Activated T-helper 2 cell treated with anti-CD3 and anti-CD28 coated beads, Interferon-gamma antibody, Interleukin-2, Interleukin-4, amounts not matched to agents 10 μg/mL and 5 μg/mL and 100 μg/mL, durations not matched to agents 14 hours and 24 hours and 36 hours (primary cell): ENCODE results near the gene ANKS1B. TPM values are rescaled to one million over a fixed set of nuclear protein-coding genes. Genes with fewer than 3 reads are reported as not detected.

Experiments used
- DNase-seq: peaks from one replicate; pipeline ENCODE4 v3.0.0; 2021; ENCODE audit warnings: low spot score
- H3K27ac Mint-ChIP-seq: one replicate; pipeline ENCODE4 v1.8.0; 2021; ENCODE audit warnings: mixed read lengths
- H3K27me3 Mint-ChIP-seq: one replicate; pipeline ENCODE4 v1.8.0; 2021; ENCODE audit warnings: low read depth, mixed read lengths
- H3K36me3 Mint-ChIP-seq: one replicate; pipeline ENCODE4 v1.8.0; 2021; ENCODE audit warnings: low read depth, mixed read lengths
- H3K4me1 Mint-ChIP-seq: one replicate; pipeline ENCODE4 v1.8.0; 2021; ENCODE audit warnings: low read depth, mixed read lengths
- H3K4me3 Mint-ChIP-seq: one replicate; pipeline ENCODE4 v1.8.0; 2021; ENCODE audit warnings: low read depth, mild to moderate bottlenecking, moderate library complexity, mixed read lengths
- H3K9me3 Mint-ChIP-seq: one replicate; pipeline ENCODE4 v1.8.0; 2021; ENCODE audit warnings: mixed read lengths
- intact Hi-C: fragments of 100-400 bp; cut with micrococcal nuclease; formaldehyde crosslinking; loops from one replicate; pipeline ENCODE4 v1.15.1; 2023
- total RNA-seq: library from RNA; stranded (reverse); gene quantifications from 2 replicates; pipeline ENCODE4 v1.2.3, GENCODE V29; 2022

ANKS1B gene
- total RNA-seq, 1 donor from 2014 or later = 1.0 TPM

- no peak overlapping the region for H3K27ac Mint-ChIP-seq
Observed at GRCh38 chr12:98870504-98870903, 1114.2 kb downstream of the ANKS1B start.

GRCh38 chr12:98869886-98870503 lies 1114.7 kb downstream of the ANKS1B start:
- Mint-ChIP-seq H3K9me3 (no peaks in the 10 kb centered on the region), H3K27ac (no peak overlapping the region), H3K36me3 (no peaks in the 10 kb centered on the region), H3K27me3 (peaks cover 5% of the 10 kb centered on the region), H3K4me3 (no peak overlapping the region), H3K4me1 (peaks cover 9% of the 10 kb centered on the region)
- intact Hi-C loops = loop anchor here (10.0 kb wide), 1 partner anchor 545 kb away; no protein-coding TSS in a partner anchor
- no peak for DNase-seq

More at GRCh38 chr12:98870504-98870903, 1114.2 kb downstream of the ANKS1B start:
- H3K4me1 Mint-ChIP-seq = peaks cover 9% of the 10 kb centered on the region
- peaks cover 5% of the 10 kb centered on the region for H3K27me3 Mint-ChIP-seq
- H3K4me3 Mint-ChIP-seq = no peak overlapping the region
- no peak for DNase-seq
- no peaks in the 10 kb centered on the region for H3K36me3 Mint-ChIP-seq
- no peaks in the 10 kb centered on the region for H3K9me3 Mint-ChIP-seq
- intact Hi-C loops = no loop called here

GRCh38 chr12:98868538-98868937 lies 1116.2 kb downstream of the ANKS1B start:
- no peak for DNase-seq
- Mint-ChIP-seq H3K36me3 (no peaks in the 10 kb centered on the region), H3K9me3 (no peaks in the 10 kb centered on the region), H3K27me3 (peaks cover 5% of the 10 kb centered on the region), H3K27ac (no peak overlapping the region), H3K4me3 (no peak overlapping the region), H3K4me1 (peaks cover 9% of the 10 kb centered on the region)
- intact Hi-C loops = loop anchor here (10.0 kb wide), 1 partner anchor 544 kb away; no protein-coding TSS in a partner anchor

- no peaks in the 10 kb centered on the region for H3K36me3 Mint-ChIP-seq
- H3K4me3 Mint-ChIP-seq = no peak overlapping the region
- peaks cover 9% of the 10 kb centered on the region for H3K4me1 Mint-ChIP-seq
- no peak for DNase-seq
- H3K9me3 Mint-ChIP-seq = no peaks in the 10 kb centered on the region
- intact Hi-C loops = loop anchor here (10.0 kb wide), 1 partner anchor 543 kb away; no protein-coding TSS in a partner anchor
- no peak overlapping the region for H3K27ac Mint-ChIP-seq
- H3K27me3 Mint-ChIP-seq = peaks cover 5% of the 10 kb centered on the region
Observed at GRCh38 chr12:98868076-98868475, 1116.7 kb downstream of the ANKS1B start.

GRCh38 chr12:98864363-98864762 lies 1120.4 kb downstream of the ANKS1B start:
- Mint-ChIP-seq H3K27me3 (peaks cover 2% of the 10 kb centered on the region), H3K36me3 (no peaks in the 10 kb centered on the region), H3K4me1 (no peaks in the 10 kb centered on the region), H3K4me3 (no peak overlapping the region), H3K27ac (no peak overlapping the region), H3K9me3 (no peaks in the 10 kb centered on the region)
- DNase-seq = no peak
- intact Hi-C loops = loop anchor here (10.0 kb wide), 1 partner anchor 540 kb away; no protein-coding TSS in a partner anchor

GRCh38 chr12:98863167-98863566 lies 1121.6 kb downstream of the ANKS1B start:
- no peaks in the 10 kb centered on the region for H3K4me1 Mint-ChIP-seq
- H3K9me3 Mint-ChIP-seq = no peaks in the 10 kb centered on the region
- no peak for DNase-seq
- no peak overlapping the region for H3K4me3 Mint-ChIP-seq
- H3K36me3 Mint-ChIP-seq = no peaks in the 10 kb centered on the region
- intact Hi-C loops = loop anchor here (10.0 kb wide), 1 partner anchor 538 kb away; no protein-coding TSS in a partner anchor
- no peak overlapping the region for H3K27ac Mint-ChIP-seq
- peaks cover 6% of the 10 kb centered on the region for H3K27me3 Mint-ChIP-seq

GRCh38 chr12:98861251-98861650 lies 1123.5 kb downstream of the ANKS1B start:
- Mint-ChIP-seq H3K9me3 (no peaks in the 10 kb centered on the region), H3K4me3 (no peak overlapping the region), H3K36me3 (no peaks in the 10 kb centered on the region), H3K27ac (no peak overlapping the region), H3K27me3 (peaks cover 13% of the 10 kb centered on the region), H3K4me1 (no peaks in the 10 kb centered on the region)
- intact Hi-C loops = loop anchor here (10.0 kb wide), 1 partner anchor 536 kb away; no protein-coding TSS in a partner anchor
- no peak for DNase-seq

GRCh38 chr12:98856897-98857540 lies 1127.7 kb downstream of the ANKS1B start:
- H3K9me3 Mint-ChIP-seq = no peaks in the 10 kb centered on the region
- H3K27me3 Mint-ChIP-seq = peaks cover 15% of the 10 kb centered on the region
- H3K4me3 Mint-ChIP-seq = no peak overlapping the region
- H3K27ac Mint-ChIP-seq = no peak overlapping the region
- intact Hi-C loops = no loop called here
- no peaks in the 10 kb centered on the region for H3K36me3 Mint-ChIP-seq
- DNase-seq = no peak
- H3K4me1 Mint-ChIP-seq = no peaks in the 10 kb centered on the region

- Mint-ChIP-seq H3K9me3 (no peaks in the 10 kb centered on the region), H3K27ac (no peak overlapping the region), H3K4me3 (no peak overlapping the region), H3K4me1 (no peaks in the 10 kb centered on the region), H3K27me3 (peaks cover 11% of the 10 kb centered on the region), H3K36me3 (no peaks in the 10 kb centered on the region)
- DNase-seq = no peak
- intact Hi-C loops = no loop called here
Observed at GRCh38 chr12:98852181-98852580, 1132.6 kb downstream of the ANKS1B start.

- no peaks in the 10 kb centered on the region for H3K9me3 Mint-ChIP-seq
Observed at GRCh38 chr12:98847242-98847641, 1137.5 kb downstream of the ANKS1B start.

GRCh38 chr12:98845957-98846356 lies 1138.8 kb downstream of the ANKS1B start:
- intact Hi-C loops = no loop called here
- H3K36me3 Mint-ChIP-seq = no peaks in the 10 kb centered on the region
- no peak for DNase-seq
- no peak overlapping the region for H3K27ac Mint-ChIP-seq
- H3K27me3 Mint-ChIP-seq = peaks cover 12% of the 10 kb centered on the region
- H3K9me3 Mint-ChIP-seq = no peaks in the 10 kb centered on the region
- no peak overlapping the region for H3K4me3 Mint-ChIP-seq
- H3K4me1 Mint-ChIP-seq = no peaks in the 10 kb centered on the region

More at GRCh38 chr12:98847242-98847641, 1137.5 kb downstream of the ANKS1B start:
- Mint-ChIP-seq H3K4me3 (no peak overlapping the region), H3K36me3 (no peaks in the 10 kb centered on the region), H3K27ac (no peak overlapping the region), H3K27me3 (peaks cover 12% of the 10 kb centered on the region), H3K4me1 (no peaks in the 10 kb centered on the region)
- intact Hi-C loops = no loop called here
- no peak for DNase-seq

GRCh38 chr12:98840325-98840724 lies 1144.4 kb downstream of the ANKS1B start:
- Mint-ChIP-seq H3K4me1 (no peaks in the 10 kb centered on the region), H3K27ac (no peak overlapping the region), H3K4me3 (no peak overlapping the region), H3K36me3 (no peaks in the 10 kb centered on the region), H3K9me3 (no peaks in the 10 kb centered on the region), H3K27me3 (peaks cover 20% of the 10 kb centered on the region)
- intact Hi-C loops = no loop called here
- DNase-seq = no peak

GRCh38 chr12:98838231-98838647 lies 1146.5 kb downstream of the ANKS1B start:
- no peaks in the 10 kb centered on the region for H3K4me1 Mint-ChIP-seq
- intact Hi-C loops = no loop called here
- no peak for DNase-seq
- no peak overlapping the region for H3K4me3 Mint-ChIP-seq
- H3K9me3 Mint-ChIP-seq = no peaks in the 10 kb centered on the region
- H3K27ac Mint-ChIP-seq = no peak overlapping the region
- H3K27me3 Mint-ChIP-seq = peaks cover 23% of the 10 kb centered on the region
- H3K36me3 Mint-ChIP-seq = no peaks in the 10 kb centered on the region
